NCI-H748 (cell line): ENCODE measurements around the gene NEURL1.
"Not testable (repeated sequence)": the region's sequence is repeated elsewhere in the genome, so short reads cannot be mapped to it uniquely, and the experiment has no call there.

Experiments
- DNase-seq: peaks from one replicate; lab custom pipeline; 2025; ENCODE audit not compliant: unreplicated experiment; lab: John Stamatoyannopoulos, UW

Gene NEURL1

DNA sequence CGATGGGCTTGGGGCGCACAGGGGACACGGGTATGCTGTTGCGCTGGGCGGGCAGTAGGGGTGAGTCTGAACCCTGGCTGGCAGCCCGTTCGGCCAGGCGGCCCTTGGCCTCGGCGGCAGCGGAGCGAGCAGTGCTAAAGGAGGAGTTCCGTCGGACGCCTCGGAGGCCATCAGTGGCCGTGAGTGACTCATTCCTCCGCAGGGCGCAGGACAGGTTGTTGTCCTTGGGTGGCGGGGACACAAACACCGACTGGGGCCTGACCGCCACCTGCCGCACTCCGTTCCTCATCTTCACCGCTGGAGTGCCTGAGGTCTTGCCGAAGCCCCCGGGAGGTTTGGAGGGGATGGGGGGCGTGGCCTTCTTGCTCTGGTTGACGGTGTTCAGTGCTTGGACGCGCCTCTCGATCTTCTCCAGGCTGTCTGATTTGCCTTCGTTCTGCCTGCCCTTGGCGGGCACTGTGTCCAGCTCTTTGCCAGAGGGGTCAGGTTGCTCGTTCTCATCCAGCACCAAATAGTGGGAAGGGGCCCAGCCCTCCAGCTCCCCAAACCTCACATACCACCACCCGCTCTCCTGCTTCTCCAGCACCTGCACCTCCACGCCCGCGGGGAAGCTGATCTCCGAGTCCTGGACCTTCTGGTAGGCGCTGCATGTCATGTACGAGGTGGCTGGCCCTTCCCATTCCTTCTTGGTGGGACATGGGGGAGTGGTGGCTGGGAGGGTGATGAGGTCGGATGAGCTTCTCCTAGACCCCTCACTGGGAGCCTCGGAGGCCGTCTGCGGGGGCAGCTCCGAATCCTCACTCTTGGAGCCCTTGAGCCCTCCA, 108.7 kb downstream of the NEURL1 start:
- DNase-seq = no peak

DNA sequence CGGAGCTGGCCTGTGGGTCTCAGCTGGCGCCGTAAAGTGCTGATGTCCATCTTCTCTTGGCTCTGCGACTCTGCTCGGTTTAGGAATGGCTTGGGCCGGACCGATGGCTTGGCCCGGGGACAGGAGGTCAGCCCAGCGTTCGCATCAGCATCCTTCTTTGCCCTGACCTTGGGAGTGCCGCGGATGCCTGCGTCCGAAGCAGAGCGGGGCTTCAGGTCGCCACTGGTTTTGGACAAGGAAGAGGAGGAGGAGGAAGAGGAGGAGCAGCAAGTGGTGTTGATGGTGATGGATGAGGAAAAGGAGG, 109.3 kb downstream of the NEURL1 start:
- no peak for DNase-seq

DNA sequence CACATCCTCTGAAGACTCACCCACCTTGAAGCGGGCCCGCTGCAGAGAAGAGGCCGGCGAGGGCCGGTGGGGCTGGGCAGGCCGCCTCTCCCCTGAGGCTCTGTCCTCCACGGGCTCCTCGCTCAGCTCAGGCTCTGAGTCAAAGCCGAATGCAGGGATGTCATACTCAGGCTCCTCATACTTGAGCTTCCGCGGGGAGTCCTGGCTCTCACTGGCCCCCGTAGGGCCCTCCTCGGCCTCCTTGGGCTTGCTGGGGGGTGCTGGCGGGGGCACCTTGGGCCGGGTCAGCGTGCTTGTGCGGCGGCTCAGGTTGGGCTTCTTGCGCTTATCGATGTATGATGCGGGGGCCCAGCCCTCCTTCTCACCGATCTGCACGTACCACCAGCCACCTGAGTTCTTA, 109.9 kb downstream of the NEURL1 start:
- no peak for DNase-seq

DNA sequence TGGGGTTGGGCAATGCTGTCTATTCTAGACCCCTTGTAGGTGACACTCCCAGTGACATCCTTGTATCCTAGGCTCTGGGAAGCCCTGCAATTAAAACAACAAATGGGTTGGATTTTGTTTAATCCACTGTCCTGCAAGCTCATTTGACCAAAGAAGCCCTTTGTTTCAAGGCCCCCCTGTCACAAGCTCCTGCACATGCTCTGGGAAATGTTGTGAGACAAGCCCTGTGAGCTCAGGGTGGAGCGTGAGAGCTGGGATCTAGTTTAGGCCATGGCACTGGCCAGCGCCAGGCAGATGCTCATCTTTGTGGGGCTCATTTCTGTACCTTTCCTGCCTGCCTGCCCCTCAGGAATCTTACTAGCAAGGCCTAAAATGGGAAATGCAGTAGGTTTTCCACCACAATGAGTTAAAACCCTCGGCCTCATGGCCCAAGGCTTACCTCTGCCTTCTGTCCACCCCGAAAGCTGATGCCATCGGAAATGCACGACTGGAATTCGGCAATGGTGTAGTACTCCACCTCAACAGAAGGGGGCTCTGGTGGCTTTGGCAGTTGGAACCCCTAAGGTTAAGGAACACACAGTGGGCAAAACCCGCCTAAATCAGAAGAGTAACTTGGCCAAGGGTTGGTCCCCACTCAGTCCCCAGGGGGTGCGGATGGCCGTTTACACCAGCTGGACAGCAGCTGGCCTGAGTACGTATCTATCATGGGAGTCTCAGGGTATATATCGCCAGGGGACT, 112.0 kb downstream of the NEURL1 start:
- peak; percentile 8 for DNase-seq

DNA sequence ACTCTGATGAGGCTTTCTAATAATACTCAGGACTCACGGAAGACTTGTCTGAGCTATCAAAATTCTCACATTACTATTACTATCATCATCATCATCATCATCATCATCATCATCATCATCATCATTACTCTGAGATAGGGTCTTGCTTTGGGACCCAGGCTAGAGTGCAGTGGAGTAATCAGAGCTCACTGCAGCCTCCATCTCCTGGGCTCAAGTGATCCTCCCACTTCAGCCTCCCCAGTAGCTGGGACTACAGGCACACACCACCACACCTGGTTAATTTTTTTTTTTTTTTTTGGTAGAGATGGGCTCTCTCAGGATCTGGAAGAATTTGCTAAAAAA, 112.6 kb downstream of the NEURL1 start:
- DNase-seq = not testable (repeated sequence)

DNA sequence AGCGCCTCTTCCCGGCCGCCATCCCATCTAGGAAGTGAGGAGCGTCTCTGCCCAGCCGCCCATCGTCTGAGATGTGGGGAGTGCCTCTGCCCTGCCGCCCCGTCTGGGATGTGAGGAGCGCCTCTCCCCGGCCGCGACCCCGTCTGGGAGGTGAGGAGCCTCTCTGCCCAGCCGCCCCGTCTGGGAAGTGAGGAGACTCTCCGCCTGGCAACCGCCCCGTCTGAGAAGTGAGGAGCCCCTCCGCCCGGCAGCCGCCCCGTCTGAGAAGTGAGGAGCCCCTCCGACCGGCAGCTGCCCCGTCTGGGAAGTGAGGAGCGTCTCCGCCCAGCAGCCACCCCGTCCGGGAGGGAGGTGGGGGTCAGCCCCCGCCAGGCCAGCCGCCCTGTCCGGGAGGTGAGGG, 113.5 kb downstream of the NEURL1 start:
- DNase-seq = not testable (repeated sequence)

DNA sequence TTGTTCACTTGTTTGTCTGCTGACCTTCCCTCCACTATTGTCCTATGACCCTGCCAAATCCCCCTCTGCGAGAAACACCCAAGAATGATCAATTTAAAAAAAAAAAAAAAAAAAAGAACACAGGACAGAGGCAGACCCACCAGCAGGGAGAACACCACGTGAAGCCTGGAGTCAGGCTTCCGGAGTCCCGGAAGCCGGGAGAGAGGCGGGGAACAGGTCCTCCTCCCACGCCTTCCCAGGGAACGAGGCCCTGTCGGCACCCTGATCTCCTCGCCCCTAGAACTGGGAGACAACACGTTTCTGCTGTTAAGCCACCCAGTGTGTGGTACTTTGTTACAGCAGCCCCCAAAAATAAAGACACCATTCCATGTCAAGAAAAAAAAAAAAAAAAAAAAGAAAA, 114.6 kb downstream of the NEURL1 start:
- DNase-seq = not testable (repeated sequence)

DNA sequence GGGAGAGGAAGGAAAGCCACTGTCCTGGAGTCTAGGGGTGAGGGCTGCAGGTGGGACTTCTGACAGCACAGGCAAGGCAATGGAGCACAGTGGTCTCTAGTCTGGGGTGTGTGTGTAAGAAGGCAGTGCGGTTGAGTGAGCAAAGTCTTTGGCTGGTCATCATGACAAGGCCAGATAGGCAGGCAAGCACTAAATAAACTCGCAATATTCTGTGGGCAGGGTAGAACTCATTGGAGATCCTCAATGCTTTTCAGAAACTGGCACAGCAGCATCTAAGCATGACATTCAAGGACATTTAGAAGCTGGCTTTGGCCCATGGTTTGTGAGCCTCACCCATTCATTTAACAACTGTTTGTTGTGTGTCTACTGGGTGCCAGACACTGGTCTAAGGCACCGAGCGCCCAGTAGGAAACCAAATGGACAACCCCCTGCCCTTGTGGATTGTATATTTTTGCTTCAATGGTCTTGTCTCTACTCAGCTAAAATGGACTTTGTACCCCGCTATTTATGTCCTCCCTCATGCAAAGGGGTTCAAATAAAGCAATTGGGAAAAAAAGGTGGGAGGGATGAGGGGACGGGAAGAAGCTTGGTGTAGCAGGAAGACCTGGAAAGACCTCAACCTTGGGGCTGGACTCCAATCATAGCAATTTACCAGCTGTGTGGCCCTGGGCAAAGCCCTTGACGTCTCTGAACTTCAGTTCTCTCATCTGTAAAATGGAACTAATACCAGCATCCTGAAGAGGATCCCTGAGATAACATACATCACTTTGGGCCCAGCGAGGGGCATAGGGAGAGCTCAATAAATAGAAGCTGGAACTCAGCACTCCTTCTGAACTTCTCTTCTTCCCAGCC, 116.0 kb downstream of the NEURL1 start:
- no peak for DNase-seq

DNA sequence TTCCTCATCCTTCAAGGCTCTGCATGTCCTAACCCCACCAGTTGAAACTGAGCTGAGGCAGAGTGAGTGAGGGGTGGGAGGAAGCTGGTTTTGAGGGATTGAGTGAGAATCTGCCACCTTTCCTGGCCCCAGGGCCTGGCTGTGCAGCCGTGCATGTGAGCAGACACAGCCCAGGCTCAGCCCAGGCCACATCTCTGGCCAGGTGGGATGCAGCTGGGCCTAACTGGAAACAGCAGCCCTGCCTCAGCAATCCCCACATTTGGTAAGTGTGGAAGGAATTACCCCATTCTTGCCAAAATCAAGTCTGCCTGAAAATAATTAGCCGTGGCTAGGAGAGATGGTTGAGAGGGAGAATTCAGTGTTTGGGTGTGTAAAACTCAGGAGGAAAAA, 116.6 kb downstream of the NEURL1 start:
- no peak for DNase-seq

DNA sequence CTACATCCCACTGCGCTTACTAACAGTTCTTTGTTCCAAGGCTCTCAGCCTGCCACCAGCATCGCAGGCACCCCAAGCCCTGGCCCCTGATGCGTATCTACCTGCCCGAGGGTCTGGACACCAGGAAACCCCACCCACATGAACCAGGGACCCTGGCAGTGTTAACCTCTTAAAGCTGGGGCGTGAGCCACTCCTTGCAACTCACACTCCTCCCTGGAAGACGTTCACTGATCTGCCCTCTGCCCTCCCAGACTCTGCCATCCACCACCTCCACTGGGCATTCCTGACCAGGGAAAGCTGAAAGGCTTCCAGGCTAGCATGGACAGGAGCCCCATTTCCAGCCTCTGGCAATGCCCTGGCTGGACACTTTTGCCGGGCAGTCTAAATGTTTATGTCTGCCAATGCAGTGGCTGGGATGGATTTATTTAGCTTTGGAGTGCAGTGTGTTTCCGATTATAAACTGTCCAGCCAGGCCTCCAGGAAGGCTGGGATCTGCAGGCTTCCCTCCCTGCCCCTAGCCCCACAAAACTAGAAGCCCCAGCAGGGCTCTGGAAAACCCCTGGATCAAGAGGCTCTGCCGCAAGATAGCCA, 117.5 kb downstream of the NEURL1 start:
- no peak for DNase-seq

DNA sequence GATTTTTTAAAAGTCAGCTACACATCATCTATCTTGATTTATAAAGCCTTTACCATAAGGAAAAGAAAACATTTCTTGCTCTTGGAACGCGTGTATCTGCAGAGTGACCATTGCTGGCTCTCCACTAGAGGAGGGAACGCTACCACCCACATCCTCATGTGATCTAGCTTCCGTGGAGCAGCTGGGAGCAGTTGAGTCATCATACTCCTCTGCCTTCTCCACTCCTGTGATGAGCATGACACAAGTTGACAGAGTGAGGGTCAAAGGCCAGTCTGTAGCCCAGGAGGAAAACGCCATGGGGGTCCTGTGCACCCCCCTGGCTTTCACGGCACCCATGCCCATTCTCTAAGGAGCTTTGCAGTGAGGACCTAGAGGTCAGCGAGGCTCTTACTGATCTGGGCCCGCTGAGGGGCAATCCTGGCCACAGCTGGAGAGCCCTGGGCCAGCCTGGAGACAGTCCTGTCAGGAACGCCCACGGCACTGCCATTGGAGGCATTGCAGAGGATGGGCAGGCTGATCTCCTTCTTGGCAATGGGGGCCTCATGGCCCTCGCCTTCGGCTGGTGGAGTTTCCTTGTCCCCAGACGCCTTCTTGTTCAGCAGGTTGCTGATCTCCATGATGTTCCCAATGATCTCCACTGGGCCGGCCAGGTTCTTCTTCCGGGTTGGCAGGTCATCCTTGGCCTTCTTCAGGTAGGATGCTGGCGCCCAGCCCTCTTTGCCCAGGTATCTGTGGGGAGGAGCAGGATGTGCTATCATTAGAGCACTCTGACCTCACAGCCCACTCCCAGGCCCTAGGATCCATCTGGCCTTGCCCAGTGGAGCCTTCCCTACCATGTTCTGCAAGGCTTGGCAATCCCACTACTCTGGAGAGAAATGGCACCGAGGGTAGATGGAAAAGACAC, 119.2 kb downstream of the NEURL1 start:
- DNase-seq = no peak

DNA sequence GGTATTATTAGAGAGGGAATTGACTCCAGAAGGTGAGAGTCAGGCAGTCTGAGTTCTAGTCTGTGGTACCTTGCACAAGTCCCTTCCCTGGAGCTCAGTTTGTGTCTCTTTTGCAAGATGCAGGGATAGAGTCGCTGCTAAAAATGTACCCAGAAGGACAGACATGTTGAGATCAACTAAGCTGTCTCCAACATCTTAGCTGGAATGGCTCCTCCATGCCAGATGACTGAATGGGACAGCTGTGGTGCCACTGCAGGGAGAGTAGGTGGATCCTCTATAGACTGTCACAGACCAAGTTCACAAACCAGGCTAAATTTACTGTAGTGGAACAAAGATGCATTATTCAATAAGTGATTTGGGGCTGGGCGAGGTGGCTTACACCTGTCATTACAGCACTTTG, 120.1 kb downstream of the NEURL1 start:
- DNase-seq = no peak

DNA sequence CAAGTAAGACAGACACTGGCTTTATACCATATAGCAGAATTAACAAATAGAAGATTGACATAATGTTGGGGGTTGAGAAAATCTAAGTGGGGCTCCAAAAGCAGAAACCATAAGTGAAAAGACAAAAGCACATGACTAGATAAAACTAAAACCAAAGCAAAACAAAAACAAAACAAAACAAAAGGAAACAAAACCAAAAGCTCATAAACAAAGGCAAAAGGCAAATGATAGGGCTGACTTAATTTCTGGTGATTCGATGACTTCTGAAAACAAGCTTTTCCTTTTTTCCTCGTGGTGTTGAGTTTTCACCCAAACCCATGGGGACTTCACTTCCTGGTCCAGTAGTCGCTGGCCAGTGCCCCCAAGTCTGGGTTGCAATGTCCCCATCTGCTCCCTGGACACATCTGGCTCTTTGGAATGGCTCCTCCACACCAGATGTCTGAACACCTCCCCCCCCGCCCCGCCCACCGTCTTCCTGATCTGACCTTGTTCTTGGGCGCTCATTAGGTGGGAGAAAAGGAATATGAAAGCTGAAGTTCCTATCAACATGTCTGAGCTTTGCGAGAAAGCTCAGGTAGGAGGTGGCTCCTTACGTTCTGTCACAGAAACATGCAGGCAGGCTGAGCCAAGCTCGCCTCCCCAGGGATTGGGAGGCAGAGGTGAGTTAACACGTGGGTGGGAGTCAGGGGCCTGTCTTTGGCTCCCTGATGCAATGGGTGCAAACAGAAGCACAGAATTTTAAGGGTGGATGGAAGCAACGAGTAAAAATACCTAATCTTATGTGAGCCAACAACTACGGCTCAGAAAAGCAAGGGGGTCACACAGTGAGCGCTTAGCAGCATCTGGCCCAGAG, 121.0 kb downstream of the NEURL1 start:
- no peak for DNase-seq

DNA sequence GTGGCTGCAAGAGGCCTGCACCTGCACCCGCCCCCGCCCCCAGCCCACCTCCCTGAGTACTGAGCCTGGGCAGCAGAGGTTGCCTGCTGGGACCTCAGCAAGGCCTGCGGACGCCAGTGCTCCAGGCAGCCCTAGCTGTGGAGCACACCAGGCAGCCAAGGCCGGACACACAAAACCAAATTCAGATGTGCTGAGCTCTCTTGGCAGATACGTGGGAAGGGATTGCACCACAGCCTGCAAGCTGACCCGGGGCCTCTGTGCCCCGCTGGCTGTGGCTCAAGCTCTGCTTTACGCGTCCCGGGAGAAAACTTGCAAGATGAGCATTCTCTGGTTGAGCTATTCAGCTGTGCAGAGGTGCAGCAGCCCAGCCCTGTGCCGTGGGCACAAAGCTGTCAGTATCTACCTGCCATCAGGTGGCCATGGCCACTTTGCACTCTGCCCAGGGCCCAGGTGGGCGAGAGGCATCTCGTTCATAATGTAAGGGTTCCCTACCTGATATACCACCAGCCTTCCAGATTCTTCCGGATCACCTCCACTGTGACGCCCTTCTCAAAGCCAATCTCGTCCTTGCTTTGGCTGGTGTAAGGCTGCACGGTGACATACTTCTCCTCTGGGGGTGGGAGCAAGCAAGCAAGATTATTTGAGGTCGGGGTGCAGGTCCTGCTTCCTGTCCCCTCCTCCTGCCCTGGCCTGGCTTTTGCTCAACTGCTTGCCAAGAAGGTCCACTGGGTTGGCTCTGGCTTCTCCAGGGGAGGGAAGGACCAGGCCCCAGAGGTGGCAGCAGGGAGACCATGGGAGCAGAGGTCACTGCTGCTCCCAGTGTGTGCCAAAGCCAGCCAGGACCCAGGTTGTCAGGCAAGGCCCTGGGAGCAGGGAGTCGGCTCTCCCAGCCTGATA, 123.4 kb downstream of the NEURL1 start:
- no peak for DNase-seq

DNA sequence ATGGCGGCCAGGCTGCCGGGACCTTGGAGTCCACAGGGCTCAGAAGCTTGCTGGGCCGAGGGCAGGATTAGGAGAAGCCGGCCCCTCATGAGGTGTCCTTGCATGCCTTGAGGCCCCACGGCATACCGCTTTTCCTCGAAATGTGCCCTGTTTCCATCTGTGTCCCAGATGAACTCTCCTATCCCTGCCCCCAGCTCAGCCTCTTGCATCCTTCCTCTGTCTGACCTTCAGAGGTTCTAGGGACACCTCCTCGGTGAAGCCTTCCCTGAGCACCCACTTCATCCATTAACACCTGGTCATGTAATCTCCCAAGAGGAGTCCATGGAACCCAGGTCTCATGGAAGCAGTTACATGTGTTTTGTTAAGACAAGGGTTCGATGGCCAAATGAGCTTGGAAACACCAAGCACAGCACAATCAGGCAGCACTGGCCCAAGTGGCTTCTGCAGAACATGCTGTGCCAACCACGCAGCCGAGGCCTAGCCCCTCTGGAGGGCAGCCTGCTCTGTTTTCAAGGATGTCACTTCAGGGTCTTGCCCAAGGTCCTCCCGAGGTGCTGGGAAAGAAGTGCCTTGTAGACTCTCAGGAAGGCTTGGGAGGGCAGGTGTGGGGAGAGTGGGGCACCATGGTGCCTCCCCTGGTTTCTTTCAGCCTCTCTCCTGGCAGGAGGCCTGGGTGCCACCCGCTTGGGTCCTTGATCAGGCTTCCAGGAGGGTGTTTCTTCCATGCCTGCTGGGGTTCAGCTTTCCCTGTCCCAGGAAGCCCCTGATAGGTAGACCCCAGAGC, 124.3 kb downstream of the NEURL1 start:
- DNase-seq = no peak

DNA sequence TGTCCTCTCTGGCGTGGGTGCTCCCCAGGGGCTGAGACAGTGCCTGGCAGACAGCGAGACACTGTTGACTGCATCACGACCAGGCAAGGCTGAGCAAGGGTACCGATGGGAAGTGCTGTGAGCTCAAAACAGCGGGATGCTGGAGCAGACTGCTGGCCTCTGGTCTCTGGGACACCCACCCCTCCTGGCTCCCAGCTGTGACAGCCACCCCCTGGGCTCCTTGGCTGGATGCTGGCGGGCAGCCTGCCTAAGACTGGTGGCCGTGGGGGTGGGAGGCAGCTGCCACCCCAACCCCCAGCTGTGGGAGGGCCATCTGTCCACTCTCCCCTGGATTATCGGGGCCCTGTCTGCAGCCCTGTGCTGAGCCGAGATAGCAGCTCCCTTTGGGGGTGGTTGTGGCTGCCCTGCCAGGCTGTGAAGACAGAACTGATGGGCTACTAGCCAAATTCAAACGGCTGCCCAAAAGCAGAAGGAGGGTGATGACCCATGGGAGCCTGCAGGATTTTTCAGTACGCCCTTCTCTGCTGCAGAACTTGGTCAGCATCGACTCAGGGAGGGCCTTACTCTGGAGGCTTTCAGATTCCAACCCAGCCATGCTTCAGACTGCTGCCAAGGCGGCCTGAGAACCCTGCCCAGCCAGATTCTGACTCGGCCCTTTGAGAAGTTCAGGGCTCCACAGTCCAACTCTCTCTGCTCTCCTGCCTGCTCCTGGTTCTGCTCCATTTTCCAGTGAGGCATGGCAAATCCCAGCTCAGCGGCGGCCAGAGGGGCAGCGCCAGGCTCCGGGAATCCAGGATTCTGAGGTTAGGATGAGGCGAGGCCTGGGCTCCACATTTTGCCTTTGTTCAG, 125.3 kb downstream of the NEURL1 start:
- DNase-seq = no peak
